ENCODE data around the gene ENPP3.

ENPP3 gene

GRCh38 chr6:131642987-131643611 is 6.0 kb downstream of the ENPP3 start:
- no peak for DNase-seq (ENCODE audit: low read depth in 2 of 2)

- DNase-seq (ENCODE audit: low read depth in 2 of 2), result no peak
Measured at GRCh38 chr6:131643855-131644460, 6.9 kb downstream of the ENPP3 start.

- no peak for DNase-seq (ENCODE audit: low read depth in 2 of 2)
Measured at GRCh38 chr6:131644921-131645320, 7.8 kb downstream of the ENPP3 start.

GRCh38 chr6:131645846-131646245 is 8.7 kb downstream of the ENPP3 start:
- no peak for DNase-seq (ENCODE audit: low read depth in 2 of 2)

- no peak for DNase-seq (ENCODE audit: low read depth in 2 of 2)
Measured at GRCh38 chr6:131646249-131646670, 9.2 kb downstream of the ENPP3 start.

- DNase-seq (ENCODE audit: low read depth in 2 of 2), result no peak
Measured at GRCh38 chr6:131651782-131652181, 14.7 kb downstream of the ENPP3 start.

- DNase-seq (ENCODE audit: low read depth in 2 of 2), result no peak
Measured at GRCh38 chr6:131652472-131652871, 15.4 kb downstream of the ENPP3 start.

GRCh38 chr6:131654326-131654725 is 17.2 kb downstream of the ENPP3 start:
- DNase-seq (ENCODE audit: low read depth in 2 of 2), result no peak

GRCh38 chr6:131655387-131655786 is 18.3 kb downstream of the ENPP3 start:
- DNase-seq (ENCODE audit: low read depth in 2 of 2), result no peak

GRCh38 chr6:131655951-131656350 is 18.8 kb downstream of the ENPP3 start:
- no peak for DNase-seq (ENCODE audit: low read depth in 2 of 2)

GRCh38 chr6:131656667-131657066 is 19.6 kb downstream of the ENPP3 start:
- DNase-seq (ENCODE audit: low read depth in 2 of 2), result no peak

GRCh38 chr6:131657222-131657621 is 20.1 kb downstream of the ENPP3 start:
- no peak for DNase-seq (ENCODE audit: low read depth in 2 of 2)

GRCh38 chr6:131657630-131658111 is 20.6 kb downstream of the ENPP3 start:
- DNase-seq (ENCODE audit: low read depth in 2 of 2), result no peak

- DNase-seq (ENCODE audit: low read depth in 2 of 2), result no peak
Measured at GRCh38 chr6:131658287-131658686, 21.2 kb downstream of the ENPP3 start.

- DNase-seq (ENCODE audit: low read depth in 2 of 2), result no peak
Measured at GRCh38 chr6:131660195-131660594, 23.1 kb downstream of the ENPP3 start.

GRCh38 chr6:131663578-131664165 is 26.6 kb downstream of the ENPP3 start:
- no peak for DNase-seq (ENCODE audit: low read depth in 2 of 2)

GRCh38 chr6:131669891-131670290 is 32.8 kb downstream of the ENPP3 start:
- no peak for DNase-seq (ENCODE audit: low read depth in 2 of 2)

- no peak for DNase-seq (ENCODE audit: low read depth in 2 of 2)
Measured at GRCh38 chr6:131673184-131673583, 36.1 kb downstream of the ENPP3 start.

- no peak for DNase-seq (ENCODE audit: low read depth in 2 of 2)
Measured at GRCh38 chr6:131678442-131678841, 41.3 kb downstream of the ENPP3 start.

- DNase-seq (ENCODE audit: low read depth in 2 of 2), result no peak
Measured at GRCh38 chr6:131680868-131681267, 43.8 kb downstream of the ENPP3 start.

GRCh38 chr6:131681585-131681984 is 44.5 kb downstream of the ENPP3 start:
- no peak for DNase-seq (ENCODE audit: low read depth in 2 of 2)

GRCh38 chr6:131682442-131682841 is 45.3 kb downstream of the ENPP3 start:
- DNase-seq (ENCODE audit: low read depth in 2 of 2), result no peak

- DNase-seq (ENCODE audit: low read depth in 2 of 2), result no peak
Measured at GRCh38 chr6:131683479-131683878, 46.4 kb downstream of the ENPP3 start.

Data from stimulated activated CD8-positive, alpha-beta memory T cell treated with anti-CD3 and anti-CD28 coated beads, Interleukin-15, amount 100 ng/mL, for 4 hours (primary cell).